HEK293 (cell line): ENCODE data around the gene RPS21.

ENCODE experiments used
- GLIS1 ChIP-seq: fragments of 450-650 bp; formaldehyde crosslinking; IDR thresholded peaks from 2 replicates; pipeline ENCODE4 v1.5.1; 2016; ENCODE audit warnings: missing biosample characterization, missing genetic modification characterization
- GLIS2 ChIP-seq: fragments of 450-650 bp; formaldehyde crosslinking; IDR thresholded peaks from 2 replicates; pipeline ENCODE4 v1.5.1; 2016; ENCODE audit warnings: missing biosample characterization, missing genetic modification characterization
- KLF1 ChIP-seq: fragments of 450-650 bp; formaldehyde crosslinking; IDR thresholded peaks from 2 replicates; pipeline ENCODE4 v1.5.1; 2016; ENCODE audit warnings: missing biosample characterization, missing genetic modification characterization
- KLF9 ChIP-seq: fragments of 450-650 bp; formaldehyde crosslinking; IDR thresholded peaks from 2 replicates; pipeline ENCODE4 v1.5.1; 2016; ENCODE audit warnings: missing biosample characterization, missing genetic modification characterization, low read depth
- SETDB1 ChIP-seq: IDR thresholded peaks from one replicate; pipeline ENCODE4 v1.6.1; 2017; ENCODE audit warnings: mild to moderate bottlenecking, low read length, moderate library complexity, mixed read lengths; ENCODE audit not compliant: insufficient read length
- SP2 ChIP-seq: fragments of 450-650 bp; formaldehyde crosslinking; IDR thresholded peaks from 2 replicates; pipeline ENCODE4 v1.5.1; 2016; ENCODE audit warnings: missing biosample characterization, missing genetic modification characterization
- SP7 ChIP-seq: fragments of 450-650 bp; formaldehyde crosslinking; IDR thresholded peaks from 2 replicates; pipeline ENCODE4 v1.5.1; 2016; ENCODE audit warnings: missing biosample characterization, missing genetic modification characterization
- ZFHX2 ChIP-seq: fragments of 450-650 bp; formaldehyde crosslinking; conservative IDR thresholded peaks from 2 replicates; pipeline ENCODE4 v1.5.1; 2016; ENCODE audit warnings: missing biosample characterization, missing genetic modification characterization
- ZFP69B ChIP-seq: fragments of 450-650 bp; formaldehyde crosslinking; IDR thresholded peaks from 2 replicates; pipeline ENCODE4 v1.5.1; 2016; ENCODE audit warnings: missing biosample characterization, missing genetic modification characterization
- ZNF211 ChIP-seq: fragments of 450-650 bp; formaldehyde crosslinking; IDR thresholded peaks from 2 replicates; pipeline ENCODE4 v1.5.1; 2016; ENCODE audit warnings: low read depth, missing biosample characterization, missing genetic modification characterization
- ZNF24 ChIP-seq: fragments of 450-650 bp; formaldehyde crosslinking; IDR thresholded peaks from 2 replicates; pipeline ENCODE4 v1.5.1; 2016; ENCODE audit warnings: missing biosample characterization, missing genetic modification characterization
- ZNF335 ChIP-seq: fragments of 450-650 bp; formaldehyde crosslinking; conservative IDR thresholded peaks from 2 replicates; pipeline ENCODE4 v1.5.1; 2016; ENCODE audit warnings: missing biosample characterization, missing genetic modification characterization
- ZNF394 ChIP-seq: fragments of 450-650 bp; formaldehyde crosslinking; IDR thresholded peaks from 2 replicates; pipeline ENCODE4 v1.5.1; 2016; ENCODE audit warnings: missing biosample characterization, missing genetic modification characterization, mild to moderate bottlenecking, moderate library complexity, borderline replicate concordance
- ZNF423 ChIP-seq: fragments of 450-650 bp; formaldehyde crosslinking; IDR thresholded peaks from 2 replicates; pipeline ENCODE4 v1.5.1; 2016; ENCODE audit warnings: missing biosample characterization, missing genetic modification characterization
- ZNF558 ChIP-seq: fragments of 450-650 bp; formaldehyde crosslinking; IDR thresholded peaks from 2 replicates; pipeline ENCODE4 v1.5.1; 2016; ENCODE audit warnings: missing biosample characterization, missing genetic modification characterization
- ZNF560 ChIP-seq: fragments of 450-650 bp; formaldehyde crosslinking; IDR thresholded peaks from 2 replicates; pipeline ENCODE4 v1.5.1; 2017; ENCODE audit warnings: missing biosample characterization, missing genetic modification characterization, borderline replicate concordance
- ZNF624 ChIP-seq: fragments of 450-650 bp; formaldehyde crosslinking; IDR thresholded peaks from 2 replicates; pipeline ENCODE4 v1.5.1; 2017; ENCODE audit warnings: missing biosample characterization, missing genetic modification characterization
- ZSCAN30 ChIP-seq: fragments of 450-650 bp; IDR thresholded peaks from 2 replicates; pipeline ENCODE4 v1.5.1; 2018; ENCODE audit warnings: missing biosample characterization, mild to moderate bottlenecking, missing genetic modification characterization, moderate library complexity
- ZXDB ChIP-seq: fragments of 450-650 bp; formaldehyde crosslinking; IDR thresholded peaks from 2 replicates; pipeline ENCODE4 v1.5.1; 2016; ENCODE audit warnings: missing biosample characterization, missing genetic modification characterization
- TF ChIP-seq, protein P1 (sequence below): fragments of 450-650 bp; formaldehyde crosslinking; IDR thresholded peaks from 2 replicates; pipeline ENCODE4 v1.5.1; 2016; ENCODE audit warnings: missing biosample characterization, missing genetic modification characterization
- TF ChIP-seq, protein P2 (sequence below): IDR thresholded peaks from 2 replicates; pipeline ENCODE4 v1.6.1; 2011; ENCODE audit warnings: mild to moderate bottlenecking, low read depth, low read length, borderline replicate concordance
- TF ChIP-seq, protein P3 (sequence below): fragments of 450-650 bp; formaldehyde crosslinking; IDR thresholded peaks from 2 replicates; pipeline ENCODE4 v1.5.1; 2017; ENCODE audit warnings: missing biosample characterization, mild to moderate bottlenecking, missing genetic modification characterization, moderate library complexity
- TF ChIP-seq, protein P4 (sequence below): fragments of 450-650 bp; formaldehyde crosslinking; IDR thresholded peaks from 2 replicates; pipeline ENCODE4 v1.5.1; 2016; ENCODE audit warnings: missing biosample characterization, missing genetic modification characterization
- TF ChIP-seq, protein P5 (sequence below): fragments of 450-650 bp; formaldehyde crosslinking; IDR thresholded peaks from 2 replicates; pipeline ENCODE4 v1.5.1; 2016; ENCODE audit warnings: missing biosample characterization, missing genetic modification characterization

The RPS21 gene

DNA sequence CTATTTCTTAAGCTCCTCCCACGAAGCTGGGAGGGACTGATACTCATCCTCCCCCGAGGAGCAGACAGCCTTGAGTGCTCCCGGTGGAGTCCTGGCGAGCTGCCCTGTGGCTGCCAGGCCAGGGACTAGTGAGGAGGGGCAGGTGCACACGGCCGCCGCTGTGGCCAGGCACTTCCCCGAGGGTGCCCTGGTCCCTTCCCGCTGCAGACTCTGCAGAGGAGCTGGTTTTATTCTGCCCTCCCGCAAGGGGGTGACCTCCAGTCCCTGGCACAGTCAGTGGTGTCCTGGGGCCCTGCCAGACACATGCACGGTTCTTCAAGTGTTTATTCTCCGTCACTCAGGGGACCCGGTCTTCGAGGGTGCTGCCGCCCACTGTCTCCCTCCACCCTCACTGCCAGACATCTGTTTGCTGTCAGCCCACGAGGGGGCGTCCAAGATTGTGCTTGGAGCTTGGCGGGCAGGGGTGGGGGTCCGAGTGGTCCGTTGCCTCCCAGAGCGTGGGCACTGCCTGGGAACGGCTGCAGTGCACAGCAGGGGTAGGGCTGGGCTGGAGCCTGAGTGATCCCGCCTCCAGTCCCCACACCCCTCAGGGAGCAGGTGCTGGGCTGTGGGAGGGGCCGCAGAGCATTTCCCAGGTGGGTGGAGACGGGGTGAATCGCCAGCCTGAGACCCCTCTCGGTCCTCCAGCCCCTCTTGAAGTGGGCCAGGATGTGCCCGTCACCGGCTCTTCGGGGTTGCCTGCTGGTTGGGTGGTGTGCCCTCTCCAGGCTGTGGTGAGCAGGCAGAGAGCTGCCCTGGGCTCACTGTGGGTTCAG, 23.2 kb downstream of the RPS21 start (continued):
- peak; percentile 21; the same call in 1 of the 2 replicates for TF ChIP-seq ZXDB (tag by site-specific recombination)
- TF ChIP-seq ZNF560: no peak
- TF ChIP-seq ZNF558 (tag by site-specific recombination): no peak
- TF ChIP-seq ZFP69B (tag by site-specific recombination): 0 out of 2 replicates have a peak, but pooled peaks have one; percentile 16
- TF ChIP-seq KLF9 (tag by site-specific recombination): no peak; the same call in 1 of the 2 replicates
- TF ChIP-seq, protein P1, sequence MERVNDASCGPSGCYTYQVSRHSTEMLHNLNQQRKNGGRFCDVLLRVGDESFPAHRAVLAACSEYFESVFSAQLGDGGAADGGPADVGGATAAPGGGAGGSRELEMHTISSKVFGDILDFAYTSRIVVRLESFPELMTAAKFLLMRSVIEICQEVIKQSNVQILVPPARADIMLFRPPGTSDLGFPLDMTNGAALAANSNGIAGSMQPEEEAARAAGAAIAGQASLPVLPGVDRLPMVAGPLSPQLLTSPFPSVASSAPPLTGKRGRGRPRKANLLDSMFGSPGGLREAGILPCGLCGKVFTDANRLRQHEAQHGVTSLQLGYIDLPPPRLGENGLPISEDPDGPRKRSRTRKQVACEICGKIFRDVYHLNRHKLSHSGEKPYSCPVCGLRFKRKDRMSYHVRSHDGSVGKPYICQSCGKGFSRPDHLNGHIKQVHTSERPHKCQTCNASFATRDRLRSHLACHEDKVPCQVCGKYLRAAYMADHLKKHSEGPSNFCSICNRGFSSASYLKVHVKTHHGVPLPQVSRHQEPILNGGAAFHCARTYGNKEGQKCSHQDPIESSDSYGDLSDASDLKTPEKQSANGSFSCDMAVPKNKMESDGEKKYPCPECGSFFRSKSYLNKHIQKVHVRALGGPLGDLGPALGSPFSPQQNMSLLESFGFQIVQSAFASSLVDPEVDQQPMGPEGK: 0 out of 2 replicates have a peak, but pooled peaks have one; percentile 64
- TF ChIP-seq SP2 (tag by site-specific recombination): peak; percentile 43
- TF ChIP-seq GLIS1 (tag by site-specific recombination): peak; percentile 99
- peak; percentile 17; the same call in 1 of the 2 replicates for TF ChIP-seq ZNF394 (tag by site-specific recombination)
- TF ChIP-seq ZNF211 (tag by site-specific recombination): no peak
- no peak for TF ChIP-seq ZSCAN30
- TF ChIP-seq ZNF335: peak; percentile 100
- peak; percentile 97 for TF ChIP-seq KLF1 (tag by site-specific recombination)
- 0 out of 2 replicates have a peak, but pooled peaks have one; percentile 49 for TF ChIP-seq ZNF24 (tag by site-specific recombination)
- TF ChIP-seq ZFHX2 (tag by site-specific recombination): peak; percentile 98
- TF ChIP-seq, protein P2, sequence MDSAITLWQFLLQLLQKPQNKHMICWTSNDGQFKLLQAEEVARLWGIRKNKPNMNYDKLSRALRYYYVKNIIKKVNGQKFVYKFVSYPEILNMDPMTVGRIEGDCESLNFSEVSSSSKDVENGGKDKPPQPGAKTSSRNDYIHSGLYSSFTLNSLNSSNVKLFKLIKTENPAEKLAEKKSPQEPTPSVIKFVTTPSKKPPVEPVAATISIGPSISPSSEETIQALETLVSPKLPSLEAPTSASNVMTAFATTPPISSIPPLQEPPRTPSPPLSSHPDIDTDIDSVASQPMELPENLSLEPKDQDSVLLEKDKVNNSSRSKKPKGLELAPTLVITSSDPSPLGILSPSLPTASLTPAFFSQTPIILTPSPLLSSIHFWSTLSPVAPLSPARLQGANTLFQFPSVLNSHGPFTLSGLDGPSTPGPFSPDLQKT: no peak
- peak; percentile 58 for TF ChIP-seq SP7 (tag by site-specific recombination)
- TF ChIP-seq SETDB1: no peak
- TF ChIP-seq, protein P3, sequence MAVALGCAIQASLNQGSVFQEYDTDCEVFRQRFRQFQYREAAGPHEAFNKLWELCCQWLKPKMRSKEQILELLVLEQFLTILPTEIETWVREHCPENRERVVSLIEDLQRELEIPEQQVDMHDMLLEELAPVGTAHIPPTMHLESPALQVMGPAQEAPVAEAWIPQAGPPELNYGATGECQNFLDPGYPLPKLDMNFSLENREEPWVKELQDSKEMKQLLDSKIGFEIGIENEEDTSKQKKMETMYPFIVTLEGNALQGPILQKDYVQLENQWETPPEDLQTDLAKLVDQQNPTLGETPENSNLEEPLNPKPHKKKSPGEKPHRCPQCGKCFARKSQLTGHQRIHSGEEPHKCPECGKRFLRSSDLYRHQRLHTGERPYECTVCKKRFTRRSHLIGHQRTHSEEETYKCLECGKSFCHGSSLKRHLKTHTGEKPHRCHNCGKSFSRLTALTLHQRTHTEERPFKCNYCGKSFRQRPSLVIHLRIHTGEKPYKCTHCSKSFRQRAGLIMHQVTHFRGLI (tag by site-specific recombination): 0 out of 2 replicates have a peak, but pooled peaks have one; percentile 11
- peak; percentile 86 for TF ChIP-seq GLIS2
- TF ChIP-seq, protein P4, sequence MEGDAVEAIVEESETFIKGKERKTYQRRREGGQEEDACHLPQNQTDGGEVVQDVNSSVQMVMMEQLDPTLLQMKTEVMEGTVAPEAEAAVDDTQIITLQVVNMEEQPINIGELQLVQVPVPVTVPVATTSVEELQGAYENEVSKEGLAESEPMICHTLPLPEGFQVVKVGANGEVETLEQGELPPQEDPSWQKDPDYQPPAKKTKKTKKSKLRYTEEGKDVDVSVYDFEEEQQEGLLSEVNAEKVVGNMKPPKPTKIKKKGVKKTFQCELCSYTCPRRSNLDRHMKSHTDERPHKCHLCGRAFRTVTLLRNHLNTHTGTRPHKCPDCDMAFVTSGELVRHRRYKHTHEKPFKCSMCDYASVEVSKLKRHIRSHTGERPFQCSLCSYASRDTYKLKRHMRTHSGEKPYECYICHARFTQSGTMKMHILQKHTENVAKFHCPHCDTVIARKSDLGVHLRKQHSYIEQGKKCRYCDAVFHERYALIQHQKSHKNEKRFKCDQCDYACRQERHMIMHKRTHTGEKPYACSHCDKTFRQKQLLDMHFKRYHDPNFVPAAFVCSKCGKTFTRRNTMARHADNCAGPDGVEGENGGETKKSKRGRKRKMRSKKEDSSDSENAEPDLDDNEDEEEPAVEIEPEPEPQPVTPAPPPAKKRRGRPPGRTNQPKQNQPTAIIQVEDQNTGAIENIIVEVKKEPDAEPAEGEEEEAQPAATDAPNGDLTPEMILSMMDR (tag by site-specific recombination): peak; percentile 87
- TF ChIP-seq, protein P5, sequence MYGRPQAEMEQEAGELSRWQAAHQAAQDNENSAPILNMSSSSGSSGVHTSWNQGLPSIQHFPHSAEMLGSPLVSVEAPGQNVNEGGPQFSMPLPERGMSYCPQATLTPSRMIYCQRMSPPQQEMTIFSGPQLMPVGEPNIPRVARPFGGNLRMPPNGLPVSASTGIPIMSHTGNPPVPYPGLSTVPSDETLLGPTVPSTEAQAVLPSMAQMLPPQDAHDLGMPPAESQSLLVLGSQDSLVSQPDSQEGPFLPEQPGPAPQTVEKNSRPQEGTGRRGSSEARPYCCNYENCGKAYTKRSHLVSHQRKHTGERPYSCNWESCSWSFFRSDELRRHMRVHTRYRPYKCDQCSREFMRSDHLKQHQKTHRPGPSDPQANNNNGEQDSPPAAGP (tag by site-specific recombination): peak; percentile 84; the same call in 1 of the 2 replicates
- peak; percentile 88 for TF ChIP-seq ZNF423 (tag by site-specific recombination)
- no peak for TF ChIP-seq ZNF624
